HCEC 1CT (cell line): ENCODE results near the gene MYCBPAP.

Experiments
- DNase-seq: peaks from one replicate; pipeline ENCODE4 v3.0.0-alpha.2; 2017

Gene MYCBPAP

GRCh38 chr17:50578173-50578572, 69.9 kb downstream of the MYCBPAP start:
- no peak for DNase-seq

- DNase-seq = no peak
Observed at GRCh38 chr17:50579399-50579798, 71.2 kb downstream of the MYCBPAP start.

GRCh38 chr17:50580646-50581045, 72.4 kb downstream of the MYCBPAP start:
- DNase-seq = no peak
